Panc1 (cell line): Measurements from ENCODE around the gene RENBP.

Experiments
- CTCF ChIP-seq: fragments of 450-650 bp; IDR thresholded peaks from 2 replicates; pipeline ENCODE4 v1.5.1; 2017; ENCODE audit warnings: mild to moderate bottlenecking
- POLR2AphosphoS5 ChIP-seq: IDR thresholded peaks from 2 replicates; pipeline ENCODE4 v1.6.1; 2012; ENCODE audit warnings: mild to moderate bottlenecking, low read depth, low read length, moderate library complexity
- REST ChIP-seq, 2 experiments: IDR thresholded peaks; 2 replicates each; pipeline ENCODE4 v1.6.1; 2011 to 2012; ENCODE audit warnings: low read depth in 2 of 2, control low read depth in 1 of 2, low read length in 1 of 2, mild to moderate bottlenecking in 1 of 2, moderate library complexity in 1 of 2; ENCODE audit not compliant: insufficient read depth in 1 of 2
- SIN3A ChIP-seq: IDR thresholded peaks from 2 replicates; pipeline ENCODE4 v1.6.1; 2012; ENCODE audit warnings: low read depth, mild to moderate bottlenecking, low read length, moderate library complexity, borderline replicate concordance; ENCODE audit not compliant: insufficient read depth
- TCF7L2 ChIP-seq: IDR thresholded peaks from 2 replicates; pipeline ENCODE4 v1.6.1; 2011; ENCODE audit warnings: mild to moderate bottlenecking, low read depth, low read length, inconsistent platforms

- TF ChIP-seq CTCF = no peak
- no peak for TF ChIP-seq POLR2AphosphoS5
- no peak for TF ChIP-seq SIN3A
- no peak for TF ChIP-seq REST (IDR thresholded peaks at IDR 0.05; ENCODE audit: insufficient read depth in 1 of 2, low read depth in 2 of 2, low read length in 1 of 2)
- no peak for TF ChIP-seq TCF7L2
Measured at GRCh38 chrX:153961292-153961691, 16.8 kb upstream of the RENBP start.
